Posterior vena cava (tissue), 2 donors: ENCODE results near the gene RFC2. TPM values are rescaled to one million over a fixed set of nuclear protein-coding genes. Genes with fewer than 3 reads are reported as not detected.
A peak's percentile ranks its signal among the peaks of the same experiment; 100 is the strongest.

Source experiments
- DNase-seq: peaks from one replicate; pipeline ENCODE4 v3.0.0-alpha.2; 2020; ENCODE audit warnings: low spot score
- intact Hi-C, 2 donors: fragments of 100-400 bp; cut with DNase I; formaldehyde crosslinking; loops; one replicate each; pipeline versions ENCODE4 v1.14.1 to v1.14.2; 2022 to 2023
- total RNA-seq, 2 donors: library from RNA; stranded (reverse); fragmentation: NEBNext Ultra II Directional; extraction: Animal tissue kit (Norgen Biotek cat#: 25700); gene quantifications; one replicate each; pipeline ENCODE4 v1.2.1, GENCODE V29; 2021
- donor health status: DM: yes; HTN: yes; CAD: no.
- donor health status: DM: yes; HTN: yes; CAD: no.

RFC2 gene
- total RNA-seq, 2 donors from 2014 or later = 12.5 to 12.8 TPM

DNA sequence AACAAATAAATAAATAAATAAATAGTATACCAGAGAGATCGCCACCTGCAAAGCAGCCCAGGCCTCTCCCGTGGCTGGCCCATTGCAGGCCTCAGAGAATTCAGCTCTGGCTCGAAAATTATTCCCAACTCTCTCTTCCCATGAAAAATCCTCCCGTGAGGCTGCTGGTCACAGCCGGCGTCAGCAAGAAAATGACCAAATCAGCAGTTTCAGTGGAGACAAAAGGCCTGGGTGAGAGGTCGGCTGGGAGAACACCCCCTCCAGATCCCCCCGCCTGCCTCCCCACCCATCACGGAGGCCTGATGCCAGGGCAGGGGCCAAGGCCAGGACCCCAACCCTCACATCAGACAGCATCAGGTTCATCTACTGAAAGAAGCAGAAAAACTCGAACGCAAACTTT is 31.9 kb upstream of the RFC2 start:
- DNase-seq = no peak
- intact Hi-C loops = no loop called here

DNA sequence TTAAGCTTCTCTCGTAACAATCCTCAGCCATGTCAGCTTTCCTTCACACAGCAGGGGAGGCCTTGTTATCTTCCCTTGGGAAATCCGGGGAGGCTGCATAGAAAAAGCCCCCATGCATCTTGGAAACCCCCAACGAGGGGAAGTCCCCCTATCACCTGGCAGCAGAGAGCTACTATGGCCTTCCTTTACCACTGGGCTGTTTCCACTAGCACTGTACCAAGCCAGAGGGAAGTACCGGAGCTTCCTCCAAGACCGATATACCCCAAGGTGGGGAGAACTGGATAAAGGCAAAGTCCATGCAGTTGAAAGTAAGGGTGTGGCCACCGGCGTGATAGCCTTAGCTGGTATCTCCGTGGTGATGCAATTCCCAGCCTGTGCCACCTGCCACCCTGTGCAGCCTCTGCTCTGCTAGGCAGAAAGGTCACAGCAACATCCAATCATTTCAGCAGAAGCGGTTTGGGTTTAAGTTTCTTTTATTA is 30.6 kb upstream of the RFC2 start:
- intact Hi-C loops = no loop called here
- no peak for DNase-seq

DNA sequence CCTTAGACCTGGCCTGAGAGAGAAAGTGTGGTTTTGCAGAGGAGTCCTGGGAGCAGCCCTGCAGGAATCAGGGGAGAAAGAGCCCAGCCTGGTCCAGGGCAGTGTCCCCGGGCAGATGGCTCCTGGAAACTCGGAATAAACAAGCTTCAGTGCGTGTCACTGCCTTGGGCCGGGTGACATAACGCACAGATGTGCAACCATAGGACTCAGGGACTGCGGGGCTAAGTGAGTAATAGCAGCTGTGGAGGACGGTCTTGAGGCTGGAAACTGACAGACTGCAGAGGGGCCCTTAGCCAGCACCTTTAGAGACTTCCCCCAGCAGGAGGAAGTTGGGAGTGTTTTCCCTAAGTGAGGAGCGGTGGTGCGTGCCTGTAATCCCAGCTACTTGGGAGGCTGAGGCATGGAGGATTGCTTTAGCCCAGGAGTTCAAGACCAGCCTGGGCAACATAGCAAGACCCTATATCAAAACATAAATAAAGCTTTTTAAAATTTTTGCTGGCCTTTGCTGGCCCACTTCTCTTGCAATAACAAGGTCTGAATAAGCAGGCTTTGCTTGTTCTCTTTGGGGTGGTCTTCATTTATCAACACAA is 29.8 kb upstream of the RFC2 start:
- no peak for DNase-seq
- intact Hi-C loops = no loop called here

DNA sequence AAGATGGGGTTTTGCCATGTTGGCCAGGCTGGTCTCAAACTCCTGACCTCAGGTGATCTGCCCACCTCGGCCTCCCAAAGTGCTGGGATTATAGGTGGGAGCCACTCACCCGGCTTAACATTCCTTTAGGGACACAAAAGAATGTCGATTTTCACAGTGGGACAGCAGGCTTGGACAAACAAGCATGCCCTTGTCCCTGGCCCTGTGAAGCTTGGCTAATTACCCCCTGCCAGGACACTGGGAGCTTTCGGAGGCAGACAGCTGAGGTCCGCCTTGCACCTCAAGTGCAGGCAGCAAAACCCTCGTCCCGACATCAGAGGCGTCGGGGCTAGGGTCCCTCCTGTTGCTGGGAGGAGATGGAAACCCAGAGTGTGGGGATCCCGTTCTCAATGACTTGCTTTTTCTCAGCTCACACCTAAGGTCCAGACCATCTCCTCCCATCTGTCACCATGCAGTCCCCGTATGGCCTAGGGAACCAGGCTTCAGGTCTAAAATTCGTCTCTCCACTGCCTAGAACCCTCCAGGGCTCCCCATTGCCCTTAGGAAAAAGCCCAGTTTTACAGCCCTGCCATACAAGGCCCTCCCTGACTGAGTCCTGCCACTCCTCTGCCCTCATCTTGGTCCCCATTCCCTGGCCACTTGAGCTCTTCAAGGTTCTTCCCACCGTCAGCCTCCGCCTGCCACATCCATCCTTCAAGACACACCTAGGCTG is 28.7 kb upstream of the RFC2 start:
- intact Hi-C loops = no loop called here
- DNase-seq = no peak

DNA sequence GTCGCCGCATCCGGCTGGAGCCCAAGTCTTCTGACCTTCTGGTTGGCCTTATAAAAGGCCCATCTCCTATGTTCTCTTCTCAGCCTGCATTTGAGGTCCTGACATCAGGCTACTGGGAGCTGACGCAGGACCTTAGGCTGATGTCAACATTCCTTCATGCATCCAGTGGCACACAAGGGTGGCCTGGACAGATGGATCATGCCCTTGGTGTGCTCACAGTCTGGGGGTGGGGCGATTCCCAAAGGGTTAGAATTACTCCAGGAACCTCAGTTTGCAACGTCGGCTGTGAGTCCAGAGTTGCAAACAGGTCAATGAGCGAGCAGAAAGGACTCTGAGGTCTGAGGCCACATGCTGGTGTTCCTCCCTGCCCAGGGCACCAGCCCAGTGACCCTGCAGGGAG is 26.8 kb upstream of the RFC2 start:
- intact Hi-C loops = no loop called here
- DNase-seq = no peak

DNA sequence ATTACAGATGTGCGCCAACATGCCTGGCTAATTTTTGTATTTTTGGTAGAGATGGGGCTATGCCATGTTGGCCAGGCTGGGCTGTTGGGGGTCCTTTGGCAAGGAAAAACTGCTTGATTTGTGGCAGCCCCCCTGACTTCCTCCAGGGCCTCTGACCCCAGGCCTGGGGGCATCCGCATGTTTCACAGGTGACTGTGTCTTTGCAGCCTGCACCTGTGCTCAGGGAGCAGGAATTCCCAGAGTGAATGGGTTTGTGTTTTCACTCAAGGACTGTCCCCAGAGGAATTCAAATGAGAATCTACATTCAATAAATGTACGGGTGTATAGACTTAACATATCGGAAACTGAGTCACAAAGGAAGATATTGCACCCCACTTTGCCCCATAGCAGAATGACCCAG is 23.4 kb upstream of the RFC2 start:
- intact Hi-C loops = no loop called here
- no peak for DNase-seq

DNA sequence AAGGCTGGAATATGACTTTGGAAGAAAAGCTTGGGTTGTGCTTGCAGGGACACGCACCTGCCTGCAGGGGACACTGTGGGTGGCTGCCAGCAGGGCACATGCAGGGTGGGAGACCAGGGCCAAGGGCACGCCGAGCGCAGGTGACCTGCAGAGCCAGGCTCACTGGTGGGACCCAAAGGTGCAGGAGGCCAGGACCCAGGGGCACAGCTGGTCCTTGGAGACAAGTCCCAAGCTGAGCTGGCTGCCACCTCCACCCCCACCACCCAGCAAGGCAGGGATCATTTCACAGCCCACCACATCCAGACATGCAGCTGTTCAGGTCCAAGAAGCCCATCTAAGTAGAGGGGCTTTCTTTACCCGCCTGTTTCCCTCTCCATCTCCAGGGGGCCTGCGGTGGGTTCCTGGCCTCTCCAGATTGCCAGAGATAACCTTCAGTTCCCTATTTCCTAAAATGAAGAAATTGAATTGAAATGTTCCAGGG is 21.2 kb upstream of the RFC2 start:
- DNase-seq = no peak
- intact Hi-C loops = no loop called here

DNA sequence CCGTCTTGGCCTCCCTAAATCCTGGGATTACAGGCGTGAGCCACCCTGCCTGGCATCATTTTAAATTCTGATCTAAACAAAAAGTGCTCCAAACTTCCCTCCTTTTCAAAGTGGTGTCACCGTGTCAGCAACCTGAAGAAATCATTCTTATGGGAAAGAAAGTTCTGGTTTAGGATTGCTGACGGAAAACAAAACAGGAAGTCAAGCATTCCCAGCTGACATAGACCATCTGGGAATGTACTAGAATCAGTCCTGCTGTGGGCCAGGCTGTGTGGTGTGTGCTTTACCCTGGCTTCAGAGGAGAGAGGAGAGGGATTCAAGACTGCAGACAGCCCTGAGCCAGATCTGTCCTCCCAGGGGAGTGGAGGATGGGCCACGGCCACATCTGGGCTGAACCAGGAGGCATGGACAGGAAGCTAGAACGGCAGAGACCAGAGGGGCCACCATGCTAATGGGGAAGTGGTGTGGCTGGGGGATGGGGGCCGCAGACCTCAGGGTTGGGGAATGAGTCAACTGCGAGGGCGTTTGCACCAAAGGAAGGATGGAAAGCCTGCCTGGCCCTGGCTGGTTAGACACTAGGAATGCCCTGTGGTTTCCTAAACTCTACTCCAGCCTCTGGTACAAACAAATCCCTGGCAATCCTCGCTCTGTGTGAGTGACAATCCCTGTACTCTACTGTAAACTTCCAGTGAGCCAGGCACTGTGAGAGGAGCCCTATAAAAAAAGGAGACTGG is 18.3 kb upstream of the RFC2 start:
- intact Hi-C loops = no loop called here
- DNase-seq = peak; percentile 95

DNA sequence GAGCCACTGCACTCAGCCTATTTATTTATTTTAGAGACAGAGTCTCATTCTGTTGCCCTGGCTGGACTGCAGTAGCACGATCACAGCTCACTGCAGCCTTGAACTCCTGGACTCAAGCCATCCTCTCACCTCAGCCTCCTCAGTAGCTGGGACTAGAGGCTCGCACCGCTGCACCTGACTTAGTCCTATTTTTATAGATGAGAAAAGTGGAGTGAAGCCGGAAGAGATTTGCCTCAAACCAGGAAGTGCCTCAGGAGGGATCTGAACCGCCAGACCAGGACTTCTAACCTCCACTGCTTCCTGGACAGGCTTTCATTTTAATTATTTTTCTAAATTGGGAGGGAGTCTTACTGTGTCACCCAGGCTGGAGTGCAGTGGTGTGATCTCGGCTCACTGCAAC is 17.5 kb upstream of the RFC2 start:
- DNase-seq = no peak
- intact Hi-C loops = no loop called here

DNA sequence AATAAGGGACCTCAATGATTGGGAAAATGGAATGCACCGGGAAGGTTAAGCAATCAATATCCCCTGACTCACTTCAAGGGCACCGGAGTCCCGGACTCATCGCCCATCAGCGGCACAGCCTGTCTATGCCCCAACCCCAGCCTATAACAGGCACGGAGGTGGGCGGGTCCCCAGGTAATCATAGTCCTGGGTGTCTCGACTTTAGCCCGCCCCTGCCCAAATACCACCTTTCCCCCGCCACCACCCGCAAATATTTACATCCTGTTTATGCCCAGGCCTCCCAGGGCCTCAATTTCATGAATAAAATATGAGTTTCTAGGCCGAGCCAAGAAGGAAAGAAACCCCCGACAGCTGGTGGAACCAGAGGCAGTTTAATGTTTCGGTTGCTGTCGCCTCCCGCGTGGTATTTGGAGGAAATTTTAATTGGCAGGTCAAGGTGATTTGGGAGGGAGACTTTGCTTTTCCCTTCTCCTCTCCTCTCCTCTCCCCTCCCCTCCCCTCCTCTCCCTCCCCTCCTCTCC is 15.6 kb upstream of the RFC2 start:
- DNase-seq = no peak

DNA sequence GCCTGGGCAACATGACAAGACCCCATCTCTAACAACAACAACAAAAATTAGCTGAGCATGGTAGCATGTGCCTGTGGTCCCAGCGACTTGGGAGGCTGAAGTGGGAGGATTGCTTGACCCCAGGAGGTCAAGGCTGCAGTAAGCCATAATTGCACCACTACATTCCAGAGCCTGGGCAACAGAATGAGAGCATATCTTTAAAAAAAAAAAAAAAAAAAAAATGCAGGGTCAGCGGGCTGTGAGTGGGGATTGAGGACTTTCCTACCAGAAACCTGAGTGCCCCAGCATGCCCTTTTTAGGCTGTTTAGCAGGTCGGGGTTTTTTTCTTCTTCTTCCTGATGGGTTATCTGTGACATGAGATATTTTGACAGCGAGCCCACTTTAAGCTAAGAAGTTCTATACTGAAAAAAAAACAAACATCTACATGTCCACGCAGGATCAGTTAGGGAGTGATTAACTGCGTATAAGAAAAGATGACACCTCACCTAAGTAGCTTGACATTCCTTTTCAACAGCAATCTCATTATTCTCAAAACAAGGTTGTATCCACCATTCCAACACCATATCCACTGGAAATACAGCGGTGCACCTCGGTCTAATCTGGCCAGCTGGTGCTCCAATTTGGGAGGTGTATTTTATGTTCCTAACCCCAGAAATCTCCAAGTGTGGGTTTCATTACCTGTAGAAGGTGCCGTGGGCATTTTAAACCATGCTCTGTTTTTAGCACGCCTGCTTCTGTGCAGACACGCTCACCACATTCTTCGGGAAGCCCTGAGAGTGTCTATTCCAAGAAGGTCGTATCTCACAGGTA is 13.8 kb upstream of the RFC2 start:
- intact Hi-C loops = no loop called here
- DNase-seq = no peak

More for the DNA sequence above, 15.6 kb upstream of the RFC2 start:
- intact Hi-C loops = no loop called here

DNA sequence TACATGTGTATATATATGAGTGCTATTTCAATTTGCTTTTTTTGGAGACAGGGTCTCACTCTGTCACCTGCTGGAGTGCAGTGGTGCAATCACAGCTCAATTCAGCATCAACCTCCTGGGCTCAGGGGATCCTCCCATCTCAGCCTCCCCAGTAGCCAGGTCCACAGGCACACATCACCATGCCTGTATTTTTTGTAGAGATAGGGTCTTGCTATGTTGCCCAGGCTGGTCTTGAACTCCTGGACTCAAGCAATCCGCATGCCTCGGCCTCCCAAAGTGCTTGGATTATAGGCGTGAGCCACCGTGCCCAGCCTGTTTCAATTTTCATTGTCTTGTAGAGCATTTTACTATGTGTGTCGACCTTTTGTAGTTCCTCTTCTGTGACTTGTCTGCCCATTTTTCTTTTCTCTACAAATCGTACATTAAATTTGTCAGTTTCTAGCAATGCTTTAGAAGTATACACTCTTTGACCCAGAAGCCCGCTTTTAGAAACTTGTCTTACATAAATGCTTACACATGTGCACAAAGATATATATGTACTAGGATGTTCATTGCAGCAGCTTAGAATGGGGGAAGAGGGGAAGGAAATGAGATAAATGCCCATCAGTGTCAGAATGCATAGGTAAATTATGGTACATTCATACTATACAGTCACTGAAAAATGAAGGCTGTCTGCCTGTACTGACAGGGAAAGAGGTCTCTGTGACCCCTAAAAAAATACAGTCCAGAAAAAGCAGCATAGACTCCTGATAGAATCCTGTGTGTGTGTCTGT is 12.2 kb upstream of the RFC2 start:
- no peak for DNase-seq
- intact Hi-C loops = no loop called here

DNA sequence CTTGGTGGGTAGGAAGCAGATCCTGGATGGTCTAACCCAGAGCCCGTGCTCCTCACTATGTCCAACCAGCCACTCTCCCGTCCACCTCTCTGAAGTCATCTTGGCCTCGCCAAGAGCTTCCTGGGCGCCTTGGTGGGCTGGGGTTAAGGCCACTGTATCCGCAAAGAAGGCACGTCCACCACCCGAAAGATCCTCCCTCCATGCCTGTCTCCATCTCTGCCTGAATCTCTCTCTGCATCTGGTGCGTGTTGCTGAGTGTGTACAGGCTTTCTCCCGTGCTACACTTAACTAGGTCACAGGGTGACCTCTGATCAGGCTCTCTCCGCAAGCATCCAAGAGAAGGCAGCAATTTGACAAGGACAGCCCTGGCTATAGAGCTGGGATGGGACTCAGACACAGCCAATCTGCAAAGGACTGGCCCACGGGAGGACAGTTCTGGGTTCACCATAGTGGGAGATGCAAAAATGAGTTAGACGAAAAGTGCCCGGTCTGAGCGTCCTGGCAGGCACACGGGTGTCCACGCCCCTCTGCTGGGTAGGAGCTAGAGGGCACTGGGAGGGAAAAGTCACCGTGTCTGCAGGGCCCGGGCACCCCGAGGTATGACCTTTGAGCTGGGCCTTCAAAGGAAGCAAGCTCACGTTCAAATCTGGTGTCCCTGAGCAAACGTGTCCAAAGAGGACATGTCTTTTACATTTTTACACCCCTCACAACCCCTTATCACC is 9.4 kb upstream of the RFC2 start:
- no peak for DNase-seq
- intact Hi-C loops = no loop called here

DNA sequence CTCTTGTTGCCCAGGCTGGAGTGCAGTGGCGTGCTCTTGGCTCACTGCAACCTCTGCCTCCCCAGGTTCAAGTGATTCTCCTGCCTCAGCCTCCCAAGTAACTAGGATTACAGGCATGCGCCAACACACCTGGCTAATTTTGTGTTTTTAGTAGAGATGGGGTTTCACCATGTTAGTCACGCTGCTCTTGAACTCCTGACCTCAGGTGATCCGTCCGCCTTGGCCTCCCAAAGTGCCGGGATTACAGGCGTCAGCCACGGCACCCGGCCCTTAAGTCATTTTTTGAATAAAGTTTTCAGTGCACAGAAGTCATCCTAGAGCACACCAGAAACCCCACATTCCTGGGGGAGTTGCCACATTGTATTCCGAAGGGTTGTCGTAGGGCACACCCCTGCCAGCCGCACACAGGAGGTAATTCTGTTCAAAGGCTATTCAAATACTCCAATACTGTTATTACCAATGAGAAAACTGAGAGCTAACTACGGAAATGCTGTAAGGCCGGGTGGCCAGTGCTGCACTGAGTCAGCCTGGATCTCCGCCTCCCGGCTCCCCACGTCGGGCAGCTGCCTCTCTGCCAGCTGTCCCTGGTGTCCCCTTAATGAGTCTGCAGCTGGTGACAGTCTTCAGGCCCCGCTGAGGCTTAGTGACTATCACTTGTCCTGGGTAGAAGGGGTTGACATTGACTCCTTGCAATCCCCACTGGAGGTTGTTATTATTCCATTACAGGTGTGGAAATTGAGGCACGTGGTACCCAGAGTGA is 8.6 kb upstream of the RFC2 start:
- intact Hi-C loops = no loop called here

DNA sequence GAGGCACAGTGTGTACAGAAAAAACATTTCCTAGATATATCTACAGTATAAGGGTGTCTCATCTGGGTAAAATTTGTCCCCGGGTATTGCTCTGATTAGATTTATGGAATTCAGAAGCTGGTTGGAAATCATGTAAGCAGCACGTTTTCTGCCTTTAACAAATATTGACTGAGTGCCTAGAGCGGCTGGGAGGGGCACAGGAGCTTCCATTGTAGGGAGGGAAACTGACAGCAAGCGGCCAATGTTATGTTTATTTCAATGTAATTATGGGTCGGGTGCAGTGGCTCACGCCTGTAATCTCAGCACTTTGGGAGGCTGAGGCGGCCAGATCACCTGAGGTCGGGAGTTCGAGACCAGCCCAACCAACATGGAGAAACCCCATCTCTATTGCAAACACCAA is 4.4 kb upstream of the RFC2 start:
- intact Hi-C loops = loop anchor here in 1 of 2 donors (10.0 kb wide), 1 partner anchor 54 kb away; no protein-coding TSS in a partner anchor
- no peak for DNase-seq

More for the DNA sequence above, 8.6 kb upstream of the RFC2 start:
- DNase-seq = no peak

DNA sequence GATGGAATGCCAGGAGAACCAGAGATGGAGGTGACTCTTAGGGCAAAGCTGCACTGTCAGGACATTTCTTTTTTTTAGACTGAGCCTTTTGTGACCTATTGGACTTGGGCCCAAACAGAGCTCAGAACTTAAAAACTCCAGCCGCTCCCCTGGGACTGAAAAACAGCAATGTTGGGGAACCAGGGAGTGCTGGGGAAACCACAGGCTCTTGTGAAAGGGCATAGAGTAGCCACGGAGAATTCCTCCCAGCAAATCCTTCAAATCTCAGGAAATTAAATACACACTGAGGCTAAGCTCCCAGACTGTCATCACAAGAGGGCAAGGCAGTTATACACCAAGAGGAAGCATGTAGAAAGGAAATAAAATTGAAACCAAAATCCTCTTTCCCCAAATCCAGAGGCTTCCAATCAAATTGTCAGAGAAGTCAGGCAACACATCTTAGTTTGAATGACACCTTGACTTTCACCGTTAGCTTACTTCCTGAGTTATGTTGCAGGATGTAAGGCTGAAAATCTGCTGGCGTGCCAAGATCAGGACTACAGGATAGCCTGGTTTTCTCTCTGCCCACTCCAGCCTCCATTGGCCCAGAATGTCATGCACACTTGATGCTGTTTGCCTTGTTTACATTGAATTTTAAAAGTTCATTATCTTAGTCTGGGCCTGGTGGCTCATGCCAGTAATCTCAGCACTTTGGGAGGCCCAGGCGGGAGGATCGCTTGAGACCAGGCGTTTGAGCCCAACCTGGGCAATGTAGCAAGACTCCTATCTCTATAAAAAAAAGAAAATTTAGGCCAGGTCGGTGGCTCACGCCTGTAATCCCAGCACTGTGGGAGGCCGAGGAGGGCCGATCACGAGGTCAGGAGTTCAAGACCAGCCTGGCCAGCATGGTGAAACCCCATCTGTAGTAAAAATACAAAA is 2.6 kb upstream of the RFC2 start:
- intact Hi-C loops = loop anchor here in 1 of 2 donors (10.0 kb wide), 1 partner anchor 52 kb away; no protein-coding TSS in a partner anchor
- no peak for DNase-seq
